HEK293 (cell line): ENCODE data around the gene NIT2.
A peak's percentile ranks its signal among the peaks of the same experiment; 100 is the strongest.

Source experiments
- CTCF ChIA-PET: fragments of 350-600 bp; formaldehyde crosslinking; extraction: SDS; loops from one replicate; lab custom pipeline; 2021; ENCODE audit warnings: antibody characterized with exemption; lab: Yijun Ruan, JAX
- POLR2A ChIA-PET: fragments of 300-600 bp; formaldehyde crosslinking; extraction: SDS; loops from one replicate; lab custom pipeline; 2020; ENCODE audit warnings: antibody characterized with exemption, inconsistent platforms; lab: Yijun Ruan, JAX
- H3K27ac ChIP-seq: fragments of 200-500 bp; sonication (Bioruptor generic); 2 replicates; pipeline ENCODE4 v1.5.1; 2014; ENCODE audit warnings: low read depth, low read length, control low read depth, inconsistent platforms; ENCODE audit errors: extremely low read depth
- H3K36me3 ChIP-seq, 2 experiments: fragments of 200-500 bp in 1 of 2; sonication (Bioruptor generic) in 1 of 2; 1 replicate in 1 of 2; 2 replicates in 1 of 2; pipeline ENCODE4 v1.5.1; 2014 to 2017; ENCODE audit warnings: inconsistent platforms in 2 of 2, low read length in 2 of 2; ENCODE audit not compliant: control insufficient read depth in 2 of 2, insufficient read depth in 1 of 2
- H3K4me1 ChIP-seq: fragments of 200-500 bp; sonication (Bioruptor generic); 2 replicates; pipeline ENCODE4 v1.5.1; 2014; ENCODE audit warnings: mild to moderate bottlenecking, low read length, inconsistent platforms; ENCODE audit not compliant: control insufficient read depth, insufficient read depth
- H3K4me3 ChIP-seq: 2 replicates; pipeline ENCODE4 v1.5.1; 2011; ENCODE audit warnings: low read depth, mild to moderate bottlenecking, control low read depth, low read length, moderate library complexity
- H3K9me3 ChIP-seq: fragments of 200-500 bp; sonication (Bioruptor generic); 2 replicates; pipeline ENCODE4 v1.5.1; 2014; ENCODE audit warnings: low read depth, low read length, inconsistent platforms; ENCODE audit not compliant: control insufficient read depth, insufficient read depth
- BCL11B ChIP-seq: fragments of 450-650 bp; formaldehyde crosslinking; IDR thresholded peaks from 2 replicates; pipeline ENCODE4 v1.5.1; 2016; ENCODE audit warnings: low read depth, missing biosample characterization, missing genetic modification characterization
- GLIS1 ChIP-seq: fragments of 450-650 bp; formaldehyde crosslinking; IDR thresholded peaks from 2 replicates; pipeline ENCODE4 v1.5.1; 2016; ENCODE audit warnings: missing biosample characterization, missing genetic modification characterization
- HOXC10 ChIP-seq: sonication (generic); formaldehyde crosslinking; IDR thresholded peaks from 2 replicates; pipeline ENCODE4 v1.8.1; 2023; ENCODE audit warnings: mild to moderate bottlenecking, missing genetic modification reagents
- MZF1 ChIP-seq: fragments of 450-650 bp; formaldehyde crosslinking; IDR thresholded peaks from 2 replicates; pipeline ENCODE4 v1.5.1; 2017; ENCODE audit warnings: missing biosample characterization, missing genetic modification characterization, borderline replicate concordance
- PRDM10 ChIP-seq: fragments of 450-650 bp; formaldehyde crosslinking; IDR thresholded peaks from 2 replicates; pipeline ENCODE4 v1.5.1; 2016; ENCODE audit warnings: missing biosample characterization, missing genetic modification characterization
- ZBTB1 ChIP-seq: fragments of 450-650 bp; formaldehyde crosslinking; IDR thresholded peaks from 2 replicates; pipeline ENCODE4 v1.5.1; 2016; ENCODE audit warnings: missing biosample characterization, missing genetic modification characterization
- ZBTB17 ChIP-seq: fragments of 450-650 bp; formaldehyde crosslinking; IDR thresholded peaks from 2 replicates; pipeline ENCODE4 v1.5.1; 2016; ENCODE audit warnings: missing biosample characterization, missing genetic modification characterization
- ZNF2 ChIP-seq: fragments of 450-650 bp; formaldehyde crosslinking; IDR thresholded peaks from 2 replicates; pipeline ENCODE4 v1.5.1; 2016; ENCODE audit warnings: missing biosample characterization, missing genetic modification characterization
- ZNF24 ChIP-seq: fragments of 450-650 bp; formaldehyde crosslinking; IDR thresholded peaks from 2 replicates; pipeline ENCODE4 v1.5.1; 2016; ENCODE audit warnings: missing biosample characterization, missing genetic modification characterization
- ZNF274 ChIP-seq, 2 experiments: fragments of 200-500 bp in 1 of 2; fragments of 450-650 bp in 1 of 2; sonication (Bioruptor generic) in 1 of 2; formaldehyde crosslinking in 1 of 2; IDR thresholded peaks; 2 replicates each; pipeline versions ENCODE4 v1.5.1 to v1.6.1; 2014 to 2016; ENCODE audit warnings: borderline replicate concordance in 1 of 2, inconsistent platforms in 1 of 2, low read length in 1 of 2, missing biosample characterization in 1 of 2, missing genetic modification characterization in 1 of 2
- ZNF341 ChIP-seq: fragments of 450-650 bp; formaldehyde crosslinking; IDR thresholded peaks from 2 replicates; pipeline ENCODE4; 2016; ENCODE audit warnings: low read depth, missing biosample characterization, missing genetic modification characterization
- ZNF362 ChIP-seq: fragments of 450-650 bp; formaldehyde crosslinking; IDR thresholded peaks from 2 replicates; pipeline ENCODE4 v1.5.1; 2016; ENCODE audit warnings: missing biosample characterization, missing genetic modification characterization
- ZNF501 ChIP-seq: fragments of 450-650 bp; formaldehyde crosslinking; IDR thresholded peaks from 2 replicates; pipeline ENCODE4 v1.5.1; 2016; ENCODE audit warnings: missing biosample characterization, missing genetic modification characterization
- ZNF600 ChIP-seq: fragments of 450-650 bp; formaldehyde crosslinking; IDR thresholded peaks from 2 replicates; pipeline ENCODE4 v1.5.1; 2016; ENCODE audit warnings: missing biosample characterization, missing genetic modification characterization
- ZNF645 ChIP-seq: fragments of 450-650 bp; formaldehyde crosslinking; IDR thresholded peaks from 2 replicates; pipeline ENCODE4; 2016; ENCODE audit warnings: missing biosample characterization, missing genetic modification characterization
- ZNF660 ChIP-seq: fragments of 450-650 bp; IDR thresholded peaks from 2 replicates; pipeline ENCODE4 v1.5.1; 2018; ENCODE audit warnings: missing biosample characterization, mild to moderate bottlenecking, missing genetic modification characterization
- ZNF785 ChIP-seq: fragments of 450-650 bp; formaldehyde crosslinking; IDR thresholded peaks from 2 replicates; pipeline ENCODE4 v1.5.1; 2016; ENCODE audit warnings: missing biosample characterization, missing genetic modification characterization
- ZNF830 ChIP-seq: fragments of 450-650 bp; IDR thresholded peaks from 2 replicates; pipeline ENCODE4 v1.5.0; 2018; ENCODE audit warnings: missing biosample characterization, missing genetic modification characterization, low read depth, mild to moderate bottlenecking, moderate library complexity

Gene NIT2

GRCh38 chr3:100401674-100402041, 67.1 kb downstream of the NIT2 start:
- POLR2A ChIA-PET: interaction anchor here (0.6 to 1.5 kb wide), 8 partner anchors 10 to 141 kb away, joined by 3 to 5 read pairs (median 3); partner anchors contain the start of genes TBC1D23 and TMEM45A
- peak overlapping the region; percentile 99 for H3K4me3 ChIP-seq
- TF ChIP-seq ZNF2: 0 out of 2 replicates have a peak, but pooled peaks have one; percentile 24
- peak; percentile 34; the same call in 1 of the 2 replicates for TF ChIP-seq ZNF600 (tag by site-specific recombination)
- TF ChIP-seq GLIS1 (tag by site-specific recombination): peak; percentile 71
- TF ChIP-seq ZBTB1 (tag by site-specific recombination): no peak
- TF ChIP-seq HOXC10 (CRISPR knock-in tag): no peak
- no peak for TF ChIP-seq ZNF785
- peak; percentile 32; the same call in 1 of the 2 replicates for TF ChIP-seq BCL11B (tag by site-specific recombination)
- TF ChIP-seq ZBTB17: peak; percentile 58
- TF ChIP-seq ZNF274 (IDR thresholded peaks at IDR 0.05; ENCODE audit: low read length): no peak
- TF ChIP-seq ZNF274 (tag by site-specific recombination; IDR thresholded peaks at IDR 0.05; ENCODE audit: borderline replicate concordance): no peak
- TF ChIP-seq ZNF501 (tag by site-specific recombination): peak; percentile 75; the same call in 1 of the 2 replicates
- peak; percentile 33; the same call in 1 of the 2 replicates for TF ChIP-seq PRDM10 (tag by site-specific recombination)
- TF ChIP-seq ZNF660 (tag by site-specific recombination): peak; percentile 21; the same call in 1 of the 2 replicates
- 0 out of 2 replicates have a peak, but pooled peaks have one; percentile 20 for TF ChIP-seq ZNF24 (tag by site-specific recombination)
- TF ChIP-seq, all 188 proteins: peak for 9
- H3K9me3 ChIP-seq: no peaks in the 10 kb centered on the region
- CTCF ChIA-PET: interaction anchor here (1.2 kb wide), 1 partner anchor 188 kb away, joined by 3 read pairs; no protein-coding TSS in a partner anchor
- peak overlapping the region; percentile 13; the same call in 1 of the 2 replicates for H3K27ac ChIP-seq
- no peaks in the 10 kb centered on the region for H3K4me1 ChIP-seq
- H3K36me3 ChIP-seq: no peaks in the 10 kb centered on the region

- H3K4me3 ChIP-seq: peak overlapping the region; percentile 99
- no peak for TF ChIP-seq ZNF341 (tag by site-specific recombination)
- peak; percentile 48; the same call in 1 of the 2 replicates for TF ChIP-seq ZNF362 (tag by site-specific recombination)
- TF ChIP-seq ZNF830 (tag by site-specific recombination): no peak
- TF ChIP-seq MZF1 (tag by site-specific recombination): peak; percentile 93
- H3K27ac ChIP-seq: no peak overlapping the region
- ChIA-PET POLR2A (interaction anchor here (0.6 to 1.5 kb wide), 3 partner anchors 20 to 91 kb away, joined by 3 to 4 read pairs (median 3); partner anchors contain the start of gene TMEM45A), CTCF (interaction anchor here (0.6 to 1.2 kb wide), 3 partner anchors 94 to 187 kb away, joined by 3 read pairs; no protein-coding TSS in a partner anchor)
- H3K36me3 ChIP-seq: no peaks in the 10 kb centered on the region
- no peaks in the 10 kb centered on the region for H3K9me3 ChIP-seq
- H3K4me1 ChIP-seq: no peaks in the 10 kb centered on the region
These were observed 67.7 kb downstream of the NIT2 start for GRCh38 chr3:100402256-100402655.

GRCh38 chr3:100402891-100403290, 68.3 kb downstream of the NIT2 start:
- peak overlapping the region; percentile 99 for H3K4me3 ChIP-seq
- no peaks in the 10 kb centered on the region for H3K4me1 ChIP-seq
- no peaks in the 10 kb centered on the region for H3K36me3 ChIP-seq
- no peaks in the 10 kb centered on the region for H3K9me3 ChIP-seq
- no peak overlapping the region for H3K27ac ChIP-seq
- ChIA-PET POLR2A (no interaction called here), CTCF (interaction anchor here (1.3 kb wide), 1 partner anchor 67 kb away, joined by 4 read pairs; no protein-coding TSS in a partner anchor)
- TF ChIP-seq ZNF645 (tag by site-specific recombination): no peak
